ENCODE results near the gene MRPL48.
"Not testable (repeated sequence)": the region's sequence is repeated elsewhere in the genome, so short reads cannot be mapped to it uniquely, and the experiment has no call there.

Gene MRPL48

GRCh38 chr11:73770811-73771210 lies 16.9 kb upstream of the MRPL48 start:
- not testable (repeated sequence) for H3K79me2 ChIP-seq (ENCODE audit: control insufficient read depth, insufficient read depth, low read length, poor library complexity); H3K4ac ChIP-seq (ENCODE audit: low read depth, low read length); H3K23ac ChIP-seq (ENCODE audit: low read length); H4K8ac ChIP-seq (ENCODE audit: low read depth, low read length); H2AK5ac ChIP-seq (ENCODE audit: low read length); H2BK12ac ChIP-seq (ENCODE audit: low read length); H3K27me3 ChIP-seq (ENCODE audit: insufficient read depth, low read length); H3K4me3 ChIP-seq (ENCODE audit: low read depth, low read length); H4K91ac ChIP-seq (ENCODE audit: low read depth, low read length); H4K12ac ChIP-seq (ENCODE audit: low read depth, low read length); H3K27ac ChIP-seq (ENCODE audit: low read depth, low read length); H2BK5ac ChIP-seq (ENCODE audit: low read depth, low read length, poor library complexity); H3K36me3 ChIP-seq (ENCODE audit: control insufficient read depth in 1 of 2, insufficient read depth in 2 of 2, low read length in 2 of 2); H2BK120ac ChIP-seq (ENCODE audit: insufficient read depth, low read length, poor library complexity); H3K9me3 ChIP-seq (ENCODE audit: insufficient read depth, low read depth, low read length); H3K18ac ChIP-seq (ENCODE audit: low read length); H2AFZ ChIP-seq (ENCODE audit: insufficient read depth, low read length, poor library complexity); H3K9ac ChIP-seq (ENCODE audit: low read length); H3K4me2 ChIP-seq (ENCODE audit: low read length); H3K4me1 ChIP-seq (ENCODE audit: control insufficient read depth in 1 of 2, insufficient read depth in 2 of 2, low read length in 2 of 2); H3K79me1 ChIP-seq (ENCODE audit: low read length); H3K14ac ChIP-seq (ENCODE audit: low read length)
- DNase-seq, result peak in 1 of 2 donors; percentile 13
- WGBS (ENCODE audit: extremely low coverage, insufficient coverage, insufficient read length), result no CpG with 5 or more reads among the region's 7 CpGs

- no peak overlapping the region for H2BK12ac ChIP-seq (ENCODE audit: low read length)
- peak overlapping the region; percentile 81 for H4K8ac ChIP-seq (ENCODE audit: low read depth, low read length)
- peak overlapping the region; percentile 83 for H2BK5ac ChIP-seq (ENCODE audit: low read depth, low read length, poor library complexity)
- H2AK5ac ChIP-seq (ENCODE audit: low read length), result no peak overlapping the region
- WGBS (ENCODE audit: extremely low coverage, insufficient coverage, insufficient read length), result no CpG with 5 or more reads among the region's 30 CpGs
- peaks cover 6% of the 10 kb centered on the region for H3K79me1 ChIP-seq (ENCODE audit: low read length)
- peak overlapping the region; percentile 62 for H3K4me3 ChIP-seq (ENCODE audit: low read depth, low read length)
- no peaks in the 10 kb centered on the region for H3K4me1 ChIP-seq (ENCODE audit: control insufficient read depth in 1 of 2, insufficient read depth in 2 of 2, low read length in 2 of 2)
- peak overlapping the region; percentile 86 for H3K27ac ChIP-seq (ENCODE audit: low read depth, low read length)
- peak overlapping the region; percentile 32 for H3K4ac ChIP-seq (ENCODE audit: low read depth, low read length)
- peak overlapping the region; percentile 76 for H3K14ac ChIP-seq (ENCODE audit: low read length)
- no peaks in the 10 kb centered on the region for H3K36me3 ChIP-seq (ENCODE audit: control insufficient read depth in 1 of 2, insufficient read depth in 2 of 2, low read length in 2 of 2)
- DNase-seq, result peak; percentile 99
- peaks cover 5% of the 10 kb centered on the region for H3K9me3 ChIP-seq (ENCODE audit: insufficient read depth, low read depth, low read length)
- peak overlapping the region; percentile 90 for H4K91ac ChIP-seq (ENCODE audit: low read depth, low read length)
- peak overlapping the region; percentile 78 for H3K9ac ChIP-seq (ENCODE audit: low read length)
- peak overlapping the region; percentile 56 for H2BK120ac ChIP-seq (ENCODE audit: insufficient read depth, low read length, poor library complexity)
- H3K18ac ChIP-seq (ENCODE audit: low read length), result peak overlapping the region; percentile 31
- H4K12ac ChIP-seq (ENCODE audit: low read depth, low read length), result peak overlapping the region; percentile 84
- no peak overlapping the region for H3K23ac ChIP-seq (ENCODE audit: low read length)
- H3K79me2 ChIP-seq (ENCODE audit: control insufficient read depth, insufficient read depth, low read length, poor library complexity), result no peaks in the 10 kb centered on the region
- H3K4me2 ChIP-seq (ENCODE audit: low read length), result peak overlapping the region; percentile 65
- H2AFZ ChIP-seq (ENCODE audit: insufficient read depth, low read length, poor library complexity), result peak overlapping the region; percentile 67
- H3K27me3 ChIP-seq (ENCODE audit: insufficient read depth, low read length), result no peaks in the 10 kb centered on the region
Observed at GRCh38 chr11:73779084-73779902, 8.4 kb upstream of the MRPL48 start.

- Histone ChIP-seq H3K4me1 (ENCODE audit: control insufficient read depth in 1 of 2, insufficient read depth in 2 of 2, low read length in 2 of 2) (no peaks in the 10 kb centered on the region), H3K4me3 (ENCODE audit: low read depth, low read length) (no peak overlapping the region), H4K8ac (ENCODE audit: low read depth, low read length) (no peak overlapping the region), H3K79me2 (ENCODE audit: control insufficient read depth, insufficient read depth, low read length, poor library complexity) (no peaks in the 10 kb centered on the region), H2AK5ac (ENCODE audit: low read length) (no peak overlapping the region), H3K27me3 (ENCODE audit: insufficient read depth, low read length) (no peaks in the 10 kb centered on the region), H3K4me2 (ENCODE audit: low read length) (no peak overlapping the region), H4K12ac (ENCODE audit: low read depth, low read length) (no peak overlapping the region), H3K9me3 (ENCODE audit: insufficient read depth, low read depth, low read length) (no peaks in the 10 kb centered on the region), H4K91ac (ENCODE audit: low read depth, low read length) (no peak overlapping the region), H2BK120ac (ENCODE audit: insufficient read depth, low read length, poor library complexity) (no peak overlapping the region), H3K4ac (ENCODE audit: low read depth, low read length) (no peak overlapping the region), H3K79me1 (ENCODE audit: low read length) (peaks cover 6% of the 10 kb centered on the region), H3K14ac (ENCODE audit: low read length) (no peak overlapping the region), H2BK12ac (ENCODE audit: low read length) (no peak overlapping the region), H3K27ac (ENCODE audit: low read depth, low read length) (no peak overlapping the region), H2AFZ (ENCODE audit: insufficient read depth, low read length, poor library complexity) (no peak overlapping the region), H2BK5ac (ENCODE audit: low read depth, low read length, poor library complexity) (no peak overlapping the region), H3K9ac (ENCODE audit: low read length) (no peak overlapping the region), H3K18ac (ENCODE audit: low read length) (no peak overlapping the region), H3K36me3 (ENCODE audit: control insufficient read depth in 1 of 2, insufficient read depth in 2 of 2, low read length in 2 of 2) (no peaks in the 10 kb centered on the region), H3K23ac (ENCODE audit: low read length) (no peak overlapping the region)
- no peak for DNase-seq
- WGBS (ENCODE audit: extremely low coverage, insufficient coverage, insufficient read length), result no CpG with 5 or more reads among the region's 6 CpGs
Observed at GRCh38 chr11:73781303-73781702, 6.4 kb upstream of the MRPL48 start.

DNA sequence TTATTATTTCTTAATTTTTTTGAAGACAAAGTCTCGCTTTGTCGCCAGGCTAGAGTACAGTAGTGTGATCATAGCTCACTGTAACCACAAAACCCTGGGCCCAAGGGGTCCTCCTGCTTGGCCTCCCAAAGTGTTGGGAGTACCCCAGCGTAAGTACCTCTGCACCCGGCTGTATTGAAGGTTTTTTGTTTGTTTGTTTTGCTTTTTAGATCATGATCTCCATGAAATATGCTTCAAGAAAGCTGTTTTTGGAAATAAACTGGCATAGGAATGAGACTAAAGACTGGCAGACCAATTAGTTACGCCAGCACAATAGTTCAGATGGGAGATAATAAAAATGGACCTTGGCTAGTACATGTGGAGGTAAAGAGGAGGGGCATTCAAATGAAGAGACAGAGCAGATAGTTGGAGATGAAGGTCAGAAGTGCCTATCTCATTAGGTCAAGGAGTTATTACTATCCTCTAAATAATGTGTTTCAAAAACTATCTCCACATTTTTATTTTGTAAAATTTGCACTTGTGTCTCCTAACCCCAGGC lies 4.1 kb upstream of the MRPL48 start:
- no peak overlapping the region for H3K23ac ChIP-seq (ENCODE audit: low read length)

More for the DNA sequence above, 4.1 kb upstream of the MRPL48 start:
- H3K79me2 ChIP-seq (ENCODE audit: control insufficient read depth, insufficient read depth, low read length, poor library complexity), result peaks cover 2% of the 10 kb centered on the region
- WGBS (ENCODE audit: extremely low coverage, insufficient coverage, insufficient read length), result no CpG with 5 or more reads among the region's 5 CpGs
- no peak overlapping the region for H4K91ac ChIP-seq (ENCODE audit: low read depth, low read length)
- no peak overlapping the region for H3K18ac ChIP-seq (ENCODE audit: low read length)
- H3K9ac ChIP-seq (ENCODE audit: low read length), result no peak overlapping the region
- H3K4ac ChIP-seq (ENCODE audit: low read depth, low read length), result no peak overlapping the region
- no peak overlapping the region for H3K4me2 ChIP-seq (ENCODE audit: low read length)
- no peak overlapping the region for H2BK120ac ChIP-seq (ENCODE audit: insufficient read depth, low read length, poor library complexity)
- H3K36me3 ChIP-seq (ENCODE audit: control insufficient read depth in 1 of 2, insufficient read depth in 2 of 2, low read length in 2 of 2), result no peaks in the 10 kb centered on the region
- H3K27ac ChIP-seq (ENCODE audit: low read depth, low read length), result peak overlapping the region; percentile 40
- no peak overlapping the region for H2BK5ac ChIP-seq (ENCODE audit: low read depth, low read length, poor library complexity)
- H3K27me3 ChIP-seq (ENCODE audit: insufficient read depth, low read length), result no peaks in the 10 kb centered on the region
- no peak overlapping the region for H3K14ac ChIP-seq (ENCODE audit: low read length)
- H2AFZ ChIP-seq (ENCODE audit: insufficient read depth, low read length, poor library complexity), result no peak overlapping the region
- no peak overlapping the region for H3K4me3 ChIP-seq (ENCODE audit: low read depth, low read length)
- H3K4me1 ChIP-seq (ENCODE audit: control insufficient read depth in 1 of 2, insufficient read depth in 2 of 2, low read length in 2 of 2), result peaks cover 0 to 4% of the 10 kb centered on the region in 2 experiments
- H4K8ac ChIP-seq (ENCODE audit: low read depth, low read length), result no peak overlapping the region
- no peak overlapping the region for H4K12ac ChIP-seq (ENCODE audit: low read depth, low read length)
- peaks cover 9% of the 10 kb centered on the region for H3K79me1 ChIP-seq (ENCODE audit: low read length)
- H2AK5ac ChIP-seq (ENCODE audit: low read length), result no peak overlapping the region
- H3K9me3 ChIP-seq (ENCODE audit: insufficient read depth, low read depth, low read length), result no peaks in the 10 kb centered on the region
- no peak for DNase-seq
- H2BK12ac ChIP-seq (ENCODE audit: low read length), result no peak overlapping the region

Measured in trophoblast cell (in vitro differentiated cells and primary cell).